DOHH2 (cell line): ENCODE results near the gene ERRFI1.

ENCODE experiments used
- EZH2phosphoT487 ChIP-seq: fragments of 200-600 bp; sonication (generic); IDR thresholded peaks from 2 replicates; pipeline ENCODE4 v1.6.1; 2017; ENCODE audit warnings: borderline replicate concordance, mild to moderate bottlenecking, antibody characterized with exemption, low read length, moderate library complexity, mixed read lengths
- TF ChIP-seq, protein P1 (sequence below): fragments of 200-600 bp; sonication (generic); IDR thresholded peaks from one replicate; pipeline ENCODE4 v1.5.1; 2014; ENCODE audit warnings: antibody characterized with exemption, mild to moderate bottlenecking, low read depth, low read length; ENCODE audit not compliant: poor library complexity, severe bottlenecking

DNA sequence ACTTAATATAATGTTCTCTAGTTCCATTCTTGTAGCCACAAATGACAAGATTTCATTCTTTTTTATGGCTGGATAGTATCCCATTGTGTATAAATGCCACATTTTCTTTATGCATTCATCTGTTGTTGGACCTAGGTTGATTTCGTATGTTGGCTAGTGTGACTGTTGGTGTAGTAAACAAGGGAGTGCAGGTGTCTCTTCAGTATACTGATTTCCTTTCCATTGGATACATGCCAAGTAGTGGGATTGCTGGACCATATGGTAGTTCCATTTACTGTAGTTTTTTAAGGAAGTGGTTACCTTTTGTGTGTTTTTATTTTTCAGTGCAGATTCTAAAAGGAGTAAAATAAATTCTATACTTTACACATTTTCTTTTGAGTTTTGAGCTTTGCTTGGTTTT, 58.9 kb downstream of the ERRFI1 start:
- TF ChIP-seq, protein P1, sequence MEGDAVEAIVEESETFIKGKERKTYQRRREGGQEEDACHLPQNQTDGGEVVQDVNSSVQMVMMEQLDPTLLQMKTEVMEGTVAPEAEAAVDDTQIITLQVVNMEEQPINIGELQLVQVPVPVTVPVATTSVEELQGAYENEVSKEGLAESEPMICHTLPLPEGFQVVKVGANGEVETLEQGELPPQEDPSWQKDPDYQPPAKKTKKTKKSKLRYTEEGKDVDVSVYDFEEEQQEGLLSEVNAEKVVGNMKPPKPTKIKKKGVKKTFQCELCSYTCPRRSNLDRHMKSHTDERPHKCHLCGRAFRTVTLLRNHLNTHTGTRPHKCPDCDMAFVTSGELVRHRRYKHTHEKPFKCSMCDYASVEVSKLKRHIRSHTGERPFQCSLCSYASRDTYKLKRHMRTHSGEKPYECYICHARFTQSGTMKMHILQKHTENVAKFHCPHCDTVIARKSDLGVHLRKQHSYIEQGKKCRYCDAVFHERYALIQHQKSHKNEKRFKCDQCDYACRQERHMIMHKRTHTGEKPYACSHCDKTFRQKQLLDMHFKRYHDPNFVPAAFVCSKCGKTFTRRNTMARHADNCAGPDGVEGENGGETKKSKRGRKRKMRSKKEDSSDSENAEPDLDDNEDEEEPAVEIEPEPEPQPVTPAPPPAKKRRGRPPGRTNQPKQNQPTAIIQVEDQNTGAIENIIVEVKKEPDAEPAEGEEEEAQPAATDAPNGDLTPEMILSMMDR, result no peak
- no peak for TF ChIP-seq EZH2phosphoT487
